CD4-positive, alpha-beta T cell treated with Interleukin-6 at 100 ng/mL for 8 hours (primary cell): ENCODE results near the gene TMEM192.
"Not testable (repeated sequence)": the region's sequence is repeated elsewhere in the genome, so short reads cannot be mapped to it uniquely, and the experiment has no call there.

ENCODE experiments used
- DNase-seq: peaks from one replicate; pipeline ENCODE4 v3.0.0-alpha.2; 2020; ENCODE audit warnings: mixed read lengths, low spot score

The TMEM192 gene

GRCh38 chr4:165092187-165092586 is 20.5 kb downstream of the TMEM192 start:
- DNase-seq: not testable (repeated sequence)

GRCh38 chr4:165088366-165088765 is 24.3 kb downstream of the TMEM192 start:
- no peak for DNase-seq

- no peak for DNase-seq
Measured at GRCh38 chr4:165085946-165086345, 26.7 kb downstream of the TMEM192 start.

GRCh38 chr4:165084787-165085186 is 27.9 kb downstream of the TMEM192 start:
- not testable (repeated sequence) for DNase-seq

- no peak for DNase-seq
Measured at GRCh38 chr4:165079476-165079875, 33.2 kb downstream of the TMEM192 start.

- no peak for DNase-seq
Measured at GRCh38 chr4:165077034-165077578, 35.6 kb downstream of the TMEM192 start.

- not testable (repeated sequence) for DNase-seq
Measured at GRCh38 chr4:165073346-165073745, 39.3 kb downstream of the TMEM192 start.

GRCh38 chr4:165070560-165070959 is 42.1 kb downstream of the TMEM192 start:
- DNase-seq: no peak

- no peak for DNase-seq
Measured at GRCh38 chr4:165060938-165061337, 51.7 kb downstream of the TMEM192 start.

- no peak for DNase-seq
Measured at GRCh38 chr4:165059386-165059785, 53.3 kb downstream of the TMEM192 start.

GRCh38 chr4:165058666-165059065 is 54.0 kb downstream of the TMEM192 start:
- no peak for DNase-seq

GRCh38 chr4:165055601-165056000 is 57.1 kb downstream of the TMEM192 start:
- DNase-seq: no peak

- no peak for DNase-seq
Measured at GRCh38 chr4:165053645-165054044, 59.0 kb downstream of the TMEM192 start, which contains the start of gene TRIM75. Gene TRIM75, plus strand, starts transcription at chr4:165053866. Its CDS starts 5,282 bp downstream, at chr4:165059148.

GRCh38 chr4:165052627-165053026 is 60.0 kb downstream of the TMEM192 start:
- no peak for DNase-seq

GRCh38 chr4:165048170-165048569 is 64.5 kb downstream of the TMEM192 start:
- no peak for DNase-seq

- DNase-seq: no peak
Measured at GRCh38 chr4:165031436-165032211, 81.0 kb downstream of the TMEM192 start, which contains the start of gene TRIM60. Gene TRIM60, plus strand, starts transcription at chr4:165031999. Its CDS starts 8,074 bp downstream, at chr4:165040073.

GRCh38 chr4:165027762-165028402 is 84.8 kb downstream of the TMEM192 start:
- no peak for DNase-seq

- not testable (repeated sequence) for DNase-seq
Measured at GRCh38 chr4:165025782-165026181, 86.9 kb downstream of the TMEM192 start.
